Neural cell (in vitro differentiated cells): Measurements from ENCODE around the gene CUBN. TPM values are rescaled to one million over a fixed set of nuclear protein-coding genes. Genes with fewer than 3 reads are reported as not detected.

Source experiments
- H2AFZ ChIP-seq: fragments of 200-600, 300-800 bp; sonication (generic), shearing (Covaris generic); 2 replicates; pipeline ENCODE4 v1.6.0; 2014; ENCODE audit warnings: low read depth, mild to moderate bottlenecking, antibody characterized with exemption, low read length, moderate library complexity
- H3F3A ChIP-seq: fragments of 200-600 bp; shearing (Covaris generic); 2 replicates; pipeline ENCODE4 v1.6.1; 2016; ENCODE audit warnings: mild to moderate bottlenecking, moderate library complexity, mixed read lengths, antibody characterized with exemption, low read length; ENCODE audit not compliant: insufficient read depth, poor library complexity, severe bottlenecking
- H3K27ac ChIP-seq: fragments of 200-600, 300-800 bp; sonication (generic), shearing (Covaris generic); 2 replicates; pipeline ENCODE4 v1.5.1; 2014; ENCODE audit warnings: mild to moderate bottlenecking, low read length, moderate library complexity
- H3K27me3 ChIP-seq: fragments of 300-800, 200-600 bp; sonication (generic), shearing (Covaris generic); 2 replicates; pipeline ENCODE4 v1.6.0; 2014; ENCODE audit warnings: mild to moderate bottlenecking, low read depth, low read length, moderate library complexity; ENCODE audit not compliant: insufficient read depth
- H3K36me3 ChIP-seq: fragments of 300-800, 200-600 bp; sonication (generic), shearing (Covaris generic); 2 replicates; pipeline ENCODE4 v1.5.1; 2014; ENCODE audit warnings: mild to moderate bottlenecking, antibody characterized with exemption, low read length, moderate library complexity; ENCODE audit not compliant: insufficient read depth
- H3K4me2 ChIP-seq: fragments of 300-800, 200-600 bp; sonication (generic), shearing (Covaris generic); 2 replicates; pipeline ENCODE4 v1.6.0; 2014; ENCODE audit warnings: mild to moderate bottlenecking, low read length
- H3K4me3 ChIP-seq: fragments of 300-800, 200-600 bp; sonication (generic), shearing (Covaris generic); 2 replicates; pipeline ENCODE4 v1.5.1; 2014; ENCODE audit warnings: mild to moderate bottlenecking, low read length, moderate library complexity
- H3K79me2 ChIP-seq: fragments of 200-600 bp; shearing (Covaris generic); replicated peaks from 2 replicates; pipeline ENCODE4 v1.6.0; 2014; ENCODE audit warnings: mild to moderate bottlenecking, low read length, moderate library complexity; ENCODE audit not compliant: insufficient read depth
- H3K9ac ChIP-seq: fragments of 300-800, 200-600 bp; sonication (generic), shearing (Covaris generic); 2 replicates; pipeline ENCODE4 v1.6.1; 2016; ENCODE audit warnings: mild to moderate bottlenecking, low read length, mixed read lengths
- H3K9me2 ChIP-seq: fragments of 200-600 bp; shearing (Covaris generic); 2 replicates; pipeline ENCODE4 v1.6.1; 2016; ENCODE audit warnings: mild to moderate bottlenecking, low read length, mixed read lengths; ENCODE audit not compliant: insufficient read depth
- H3K9me3 ChIP-seq: fragments of 200-600, 300-800 bp; sonication (generic), shearing (Covaris generic); 2 replicates; pipeline ENCODE4 v1.6.1; 2016; ENCODE audit warnings: mild to moderate bottlenecking, mixed run types, low read length, moderate library complexity, mixed read lengths
- H4K20me1 ChIP-seq: fragments of 200-600 bp; shearing (Covaris generic); 2 replicates; pipeline ENCODE4 v1.6.1; 2016; ENCODE audit warnings: mild to moderate bottlenecking, mixed run types; ENCODE audit not compliant: insufficient read depth
- EP300 ChIP-seq: fragments of 450-650 bp; conservative IDR thresholded peaks from 2 replicates; pipeline ENCODE4 v1.6.1; 2014; ENCODE audit warnings: antibody characterized with exemption, mild to moderate bottlenecking, moderate library complexity; ENCODE audit not compliant: poor library complexity, severe bottlenecking
- EZH2 ChIP-seq: fragments of 200-600, 300-800 bp; shearing (Covaris generic), sonication (generic); IDR thresholded peaks from 2 replicates; pipeline ENCODE4 v1.6.1; 2014; ENCODE audit warnings: antibody characterized with exemption, low read length, borderline replicate concordance, mild to moderate bottlenecking; ENCODE audit not compliant: insufficient read depth, poor library complexity, severe bottlenecking
- MXI1 ChIP-seq: fragments of 450-650 bp; conservative IDR thresholded peaks from 2 replicates; pipeline ENCODE4 v1.6.1; 2014; ENCODE audit warnings: antibody characterized with exemption, mild to moderate bottlenecking; ENCODE audit not compliant: poor library complexity, severe bottlenecking
- POLR2AphosphoS5 ChIP-seq: IDR thresholded peaks from 2 replicates; pipeline ENCODE4 v1.6.1; 2012
- RAD21 ChIP-seq: fragments of 450-650 bp; conservative IDR thresholded peaks from 2 replicates; pipeline ENCODE4 v1.6.1; 2014; ENCODE audit warnings: antibody characterized with exemption, mild to moderate bottlenecking, moderate library complexity
- SMC3 ChIP-seq: fragments of 450-650 bp; conservative IDR thresholded peaks from 2 replicates; pipeline ENCODE4 v1.6.1; 2014; ENCODE audit warnings: antibody characterized with exemption, mild to moderate bottlenecking, moderate library complexity; ENCODE audit not compliant: poor library complexity
- TAF1 ChIP-seq: IDR thresholded peaks from 2 replicates; pipeline ENCODE4 v1.6.1; 2012; ENCODE audit warnings: low read depth
- polyA plus RNA-seq: library from polyadenylated mRNA; depleted of rRNA; stranded (reverse); fragments of >200 nt; gene quantifications from 2 replicates; pipeline ENCODE4 v1.2.3, GENCODE V29; 2014
- TF ChIP-seq, protein P1 (sequence below): IDR thresholded peaks from 2 replicates; pipeline ENCODE4 v1.6.1; 2012; ENCODE audit warnings: borderline replicate concordance
- TF ChIP-seq, protein P2 (sequence below): fragments of 450-650 bp; IDR thresholded peaks from 2 replicates; pipeline ENCODE4 v1.5.1; 2014; ENCODE audit warnings: antibody characterized with exemption, mild to moderate bottlenecking, moderate library complexity; ENCODE audit not compliant: poor library complexity, severe bottlenecking

Gene CUBN
- polyA plus RNA-seq, 1 donor from 2014 or later, result 7.1 TPM

DNA sequence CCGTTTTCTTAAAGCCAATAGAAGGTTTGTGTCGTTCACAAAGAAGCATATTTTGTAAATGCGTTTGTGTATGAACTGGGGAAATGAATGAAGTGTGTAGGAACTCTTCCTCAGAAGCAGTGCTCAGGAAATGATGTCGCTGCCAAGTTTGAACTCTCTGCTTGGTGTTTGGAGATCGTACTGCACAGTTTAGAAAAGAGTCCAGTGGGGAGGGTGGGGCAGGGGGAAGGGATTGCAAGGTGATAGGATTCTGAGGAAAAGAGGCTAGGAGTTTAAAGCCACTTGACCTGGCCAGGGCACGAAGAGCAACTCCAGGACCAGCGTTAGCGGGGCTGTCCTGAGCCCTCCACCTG, 122.2 kb downstream of the CUBN start:
- Histone ChIP-seq H3F3A (no peaks in the 10 kb centered on the region), H3K36me3 (no peaks in the 10 kb centered on the region), H3K79me2 (no peaks in the 10 kb centered on the region), H4K20me1 (no peaks in the 10 kb centered on the region), H3K9me3 (no peaks in the 10 kb centered on the region), H3K4me3 (no peak overlapping the region), H3K27ac (no peak overlapping the region), H2AFZ (no peak overlapping the region), H3K9me2 (no peaks in the 10 kb centered on the region), H3K9ac (no peak overlapping the region), H3K27me3 (no peaks in the 10 kb centered on the region), H3K4me2 (no peak overlapping the region)
- TF ChIP-seq SMC3, result no peak
- TF ChIP-seq, protein P1, sequence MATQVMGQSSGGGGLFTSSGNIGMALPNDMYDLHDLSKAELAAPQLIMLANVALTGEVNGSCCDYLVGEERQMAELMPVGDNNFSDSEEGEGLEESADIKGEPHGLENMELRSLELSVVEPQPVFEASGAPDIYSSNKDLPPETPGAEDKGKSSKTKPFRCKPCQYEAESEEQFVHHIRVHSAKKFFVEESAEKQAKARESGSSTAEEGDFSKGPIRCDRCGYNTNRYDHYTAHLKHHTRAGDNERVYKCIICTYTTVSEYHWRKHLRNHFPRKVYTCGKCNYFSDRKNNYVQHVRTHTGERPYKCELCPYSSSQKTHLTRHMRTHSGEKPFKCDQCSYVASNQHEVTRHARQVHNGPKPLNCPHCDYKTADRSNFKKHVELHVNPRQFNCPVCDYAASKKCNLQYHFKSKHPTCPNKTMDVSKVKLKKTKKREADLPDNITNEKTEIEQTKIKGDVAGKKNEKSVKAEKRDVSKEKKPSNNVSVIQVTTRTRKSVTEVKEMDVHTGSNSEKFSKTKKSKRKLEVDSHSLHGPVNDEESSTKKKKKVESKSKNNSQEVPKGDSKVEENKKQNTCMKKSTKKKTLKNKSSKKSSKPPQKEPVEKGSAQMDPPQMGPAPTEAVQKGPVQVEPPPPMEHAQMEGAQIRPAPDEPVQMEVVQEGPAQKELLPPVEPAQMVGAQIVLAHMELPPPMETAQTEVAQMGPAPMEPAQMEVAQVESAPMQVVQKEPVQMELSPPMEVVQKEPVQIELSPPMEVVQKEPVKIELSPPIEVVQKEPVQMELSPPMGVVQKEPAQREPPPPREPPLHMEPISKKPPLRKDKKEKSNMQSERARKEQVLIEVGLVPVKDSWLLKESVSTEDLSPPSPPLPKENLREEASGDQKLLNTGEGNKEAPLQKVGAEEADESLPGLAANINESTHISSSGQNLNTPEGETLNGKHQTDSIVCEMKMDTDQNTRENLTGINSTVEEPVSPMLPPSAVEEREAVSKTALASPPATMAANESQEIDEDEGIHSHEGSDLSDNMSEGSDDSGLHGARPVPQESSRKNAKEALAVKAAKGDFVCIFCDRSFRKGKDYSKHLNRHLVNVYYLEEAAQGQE, result no peak
- no peak for TF ChIP-seq EP300
- no peak for TF ChIP-seq POLR2AphosphoS5
- TF ChIP-seq EZH2, result no peak
- TF ChIP-seq TAF1, result no peak
- no peak for TF ChIP-seq RAD21
- TF ChIP-seq MXI1, result no peak
- TF ChIP-seq, protein P2, sequence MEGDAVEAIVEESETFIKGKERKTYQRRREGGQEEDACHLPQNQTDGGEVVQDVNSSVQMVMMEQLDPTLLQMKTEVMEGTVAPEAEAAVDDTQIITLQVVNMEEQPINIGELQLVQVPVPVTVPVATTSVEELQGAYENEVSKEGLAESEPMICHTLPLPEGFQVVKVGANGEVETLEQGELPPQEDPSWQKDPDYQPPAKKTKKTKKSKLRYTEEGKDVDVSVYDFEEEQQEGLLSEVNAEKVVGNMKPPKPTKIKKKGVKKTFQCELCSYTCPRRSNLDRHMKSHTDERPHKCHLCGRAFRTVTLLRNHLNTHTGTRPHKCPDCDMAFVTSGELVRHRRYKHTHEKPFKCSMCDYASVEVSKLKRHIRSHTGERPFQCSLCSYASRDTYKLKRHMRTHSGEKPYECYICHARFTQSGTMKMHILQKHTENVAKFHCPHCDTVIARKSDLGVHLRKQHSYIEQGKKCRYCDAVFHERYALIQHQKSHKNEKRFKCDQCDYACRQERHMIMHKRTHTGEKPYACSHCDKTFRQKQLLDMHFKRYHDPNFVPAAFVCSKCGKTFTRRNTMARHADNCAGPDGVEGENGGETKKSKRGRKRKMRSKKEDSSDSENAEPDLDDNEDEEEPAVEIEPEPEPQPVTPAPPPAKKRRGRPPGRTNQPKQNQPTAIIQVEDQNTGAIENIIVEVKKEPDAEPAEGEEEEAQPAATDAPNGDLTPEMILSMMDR, result no peak

DNA sequence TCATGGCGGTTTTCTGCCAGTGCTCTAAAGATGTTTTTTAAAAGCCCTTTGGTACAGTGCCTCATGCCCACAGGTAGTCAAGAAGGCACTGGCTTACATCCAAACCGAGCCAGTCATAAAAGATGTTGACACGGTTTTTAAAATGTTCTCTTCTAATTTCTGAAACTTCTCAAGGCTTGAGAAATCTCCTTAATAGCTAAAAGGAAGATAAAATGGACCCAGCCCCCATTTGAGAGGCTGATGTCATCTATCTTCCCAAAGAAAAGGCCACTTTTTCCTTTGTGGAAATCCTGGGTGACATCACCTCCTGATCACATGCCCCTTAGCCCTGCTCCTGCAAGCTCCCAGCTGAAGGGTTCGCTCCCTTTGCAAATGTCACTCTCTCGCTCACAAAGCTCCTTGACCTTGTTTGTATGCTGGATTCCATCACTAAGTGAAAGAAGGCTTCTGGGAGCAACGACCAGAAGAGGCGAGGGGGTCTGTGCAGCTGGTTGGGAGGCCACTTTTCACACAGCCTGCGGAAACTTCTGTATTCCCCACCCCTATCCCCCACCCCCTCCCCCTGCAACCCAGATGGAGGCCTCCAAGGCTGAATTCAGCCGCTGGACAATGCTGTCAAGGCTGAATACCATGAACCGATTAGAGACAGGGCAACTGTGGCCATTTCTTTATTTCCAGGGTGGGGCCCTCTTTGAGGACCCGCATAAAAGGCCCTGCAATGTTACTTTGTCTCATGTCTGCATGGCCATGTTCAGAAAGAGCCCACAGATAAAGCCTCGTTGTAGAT, 122.8 kb downstream of the CUBN start:
- H3K9me3 ChIP-seq, result no peaks in the 10 kb centered on the region
- no peaks in the 10 kb centered on the region for H3K36me3 ChIP-seq
- H3K4me2 ChIP-seq, result no peak overlapping the region
- no peak overlapping the region for H3K27ac ChIP-seq
- H3K79me2 ChIP-seq, result no peaks in the 10 kb centered on the region
- H3K9ac ChIP-seq, result no peak overlapping the region
- TF ChIP-seq EP300 (no peak), EZH2 (no peak), TAF1 (no peak), RAD21 (no peak), POLR2AphosphoS5 (no peak), SMC3 (no peak), MXI1 (no peak)
- TF ChIP-seq, protein P2, result no peak
- TF ChIP-seq, protein P1, result no peak
- no peaks in the 10 kb centered on the region for H4K20me1 ChIP-seq
- no peaks in the 10 kb centered on the region for H3F3A ChIP-seq
- H3K9me2 ChIP-seq, result no peaks in the 10 kb centered on the region
- H2AFZ ChIP-seq, result no peak overlapping the region
- no peaks in the 10 kb centered on the region for H3K27me3 ChIP-seq
- H3K4me3 ChIP-seq, result no peak overlapping the region
